WTC11 (cell line): ENCODE data around the gene ZNF683. TPM values are rescaled to one million over a fixed set of nuclear protein-coding genes. Genes with fewer than 3 reads are reported as not detected.

Source experiments
- ATAC-seq: fragments of 200-7000 bp; cut with Tn5 transposase; 2 replicates; pipeline ENCODE4 v1.10.0; 2021; ENCODE audit warnings: mild to moderate bottlenecking, moderate library complexity
- CTCF ChIA-PET: fragments of 300-600 bp; sonication (Branson Sonifier 250); formaldehyde crosslinking; loops from one replicate; lab custom pipeline; 2021; ENCODE audit warnings: antibody characterized with exemption; lab: Charles Lee
- POLR2A ChIA-PET: fragments of 350-600 bp; sonication (Branson Sonifier 250); formaldehyde crosslinking; loops from one replicate; lab custom pipeline; 2021; ENCODE audit warnings: antibody characterized with exemption; lab: Charles Lee
- DNase-seq: peaks from one replicate; pipeline ENCODE4 v3.0.0; 2021; ENCODE audit warnings: low spot score
- H3K27ac Mint-ChIP-seq: 2 replicates; pipeline ENCODE4 v1.8.0; 2021; ENCODE audit warnings: mixed read lengths
- H3K27me3 Mint-ChIP-seq: 2 replicates; pipeline ENCODE4 v1.8.0; 2021; ENCODE audit warnings: low read depth, mild to moderate bottlenecking, moderate library complexity, mixed read lengths
- H3K36me3 Mint-ChIP-seq: 2 replicates; pipeline ENCODE4 v1.8.0; 2021; ENCODE audit warnings: mixed read lengths
- H3K4me1 Mint-ChIP-seq: 2 replicates; pipeline ENCODE4 v1.8.0; 2022; ENCODE audit warnings: mixed read lengths
- H3K4me3 Mint-ChIP-seq: 2 replicates; pipeline ENCODE4 v1.8.0; 2021; ENCODE audit warnings: mild to moderate bottlenecking, moderate library complexity, mixed read lengths
- H3K9me3 Mint-ChIP-seq: 2 replicates; pipeline ENCODE4 v1.8.0; 2021; ENCODE audit warnings: mixed read lengths
- AFF4 ChIP-seq: sonication (generic); formaldehyde crosslinking; IDR thresholded peaks from 2 replicates; pipeline ENCODE4 v1.8.1; 2023; ENCODE audit warnings: mild to moderate bottlenecking, missing genetic modification reagents, borderline replicate concordance
- FOXP1 ChIP-seq: sonication (generic); formaldehyde crosslinking; IDR thresholded peaks from 2 replicates; pipeline ENCODE4 v1.8.0; 2022; ENCODE audit warnings: missing genetic modification reagents, mild to moderate bottlenecking, moderate library complexity, borderline replicate concordance
- GRHL2 ChIP-seq: fragments of 250-450 bp; sonication (Bioruptor Pico); IDR thresholded peaks from 2 replicates; pipeline ENCODE4 v1.8.0; 2022; ENCODE audit warnings: mild to moderate bottlenecking, moderate library complexity; ENCODE audit not compliant: insufficient replicate concordance, severe bottlenecking
- OVOL2 ChIP-seq: fragments of 250-450 bp; sonication (Bioruptor Pico); IDR thresholded peaks from 2 replicates; pipeline ENCODE4 v1.9.0; 2021; ENCODE audit warnings: mild to moderate bottlenecking, borderline replicate concordance
- PRDM15 ChIP-seq: sonication (generic); formaldehyde crosslinking; IDR thresholded peaks from 2 replicates; pipeline ENCODE4 v1.8.0; 2022; ENCODE audit warnings: missing genetic modification reagents
- PREB ChIP-seq: sonication (generic); formaldehyde crosslinking; IDR thresholded peaks from 2 replicates; pipeline ENCODE4 v1.8.1; 2022; ENCODE audit warnings: mild to moderate bottlenecking, missing genetic modification reagents, moderate library complexity, borderline replicate concordance
- PRRX2 ChIP-seq: fragments of 250-450 bp; sonication (Bioruptor Pico); IDR thresholded peaks from 2 replicates; pipeline ENCODE4 v1.8.0; 2021; ENCODE audit warnings: mild to moderate bottlenecking
- RORB ChIP-seq: fragments of 250-450 bp; sonication (Bioruptor Pico); IDR thresholded peaks from 2 replicates; pipeline ENCODE4 v1.9.0; 2021; ENCODE audit warnings: mild to moderate bottlenecking
- USF2 ChIP-seq: sonication (generic); formaldehyde crosslinking; IDR thresholded peaks from 2 replicates; pipeline ENCODE4 v1.8.1; 2023; ENCODE audit warnings: mild to moderate bottlenecking, missing genetic modification reagents, moderate library complexity
- ZNF138 ChIP-seq: sonication (generic); formaldehyde crosslinking; conservative IDR thresholded peaks from 2 replicates; pipeline ENCODE4 v1.8.1; 2022; ENCODE audit warnings: mild to moderate bottlenecking, moderate library complexity, missing genetic modification reagents
- ZNF232 ChIP-seq: sonication (generic); formaldehyde crosslinking; IDR thresholded peaks from 2 replicates; pipeline ENCODE4 v1.8.0; 2022; ENCODE audit warnings: mild to moderate bottlenecking, missing genetic modification reagents
- ZNF263 ChIP-seq: sonication (generic); formaldehyde crosslinking; IDR thresholded peaks from 2 replicates; pipeline ENCODE4 v1.8.1; 2022; ENCODE audit warnings: low read depth, mild to moderate bottlenecking, moderate library complexity, missing genetic modification reagents
- ZNF423 ChIP-seq: fragments of 250-450 bp; sonication (Bioruptor Pico); IDR thresholded peaks from 2 replicates; pipeline ENCODE4 v2.1.2; 2022; ENCODE audit warnings: mild to moderate bottlenecking, moderate library complexity
- total RNA-seq: library from RNA; stranded (reverse); gene quantifications from 3 replicates; pipeline ENCODE4 v1.2.3, GENCODE V29; 2021
- TF ChIP-seq, protein P1 (sequence below): sonication (generic); formaldehyde crosslinking; conservative IDR thresholded peaks from 2 replicates; pipeline ENCODE4 v1.8.1; 2022; ENCODE audit warnings: mild to moderate bottlenecking, missing genetic modification reagents
- TF ChIP-seq, protein P2 (sequence below): sonication (generic); formaldehyde crosslinking; IDR thresholded peaks from 2 replicates; pipeline ENCODE4 v1.8.1; 2022; ENCODE audit warnings: low read depth, missing genetic modification reagents, borderline replicate concordance

Gene ZNF683
- total RNA-seq, 1 experiment from 2014 or later: not detected

DNA sequence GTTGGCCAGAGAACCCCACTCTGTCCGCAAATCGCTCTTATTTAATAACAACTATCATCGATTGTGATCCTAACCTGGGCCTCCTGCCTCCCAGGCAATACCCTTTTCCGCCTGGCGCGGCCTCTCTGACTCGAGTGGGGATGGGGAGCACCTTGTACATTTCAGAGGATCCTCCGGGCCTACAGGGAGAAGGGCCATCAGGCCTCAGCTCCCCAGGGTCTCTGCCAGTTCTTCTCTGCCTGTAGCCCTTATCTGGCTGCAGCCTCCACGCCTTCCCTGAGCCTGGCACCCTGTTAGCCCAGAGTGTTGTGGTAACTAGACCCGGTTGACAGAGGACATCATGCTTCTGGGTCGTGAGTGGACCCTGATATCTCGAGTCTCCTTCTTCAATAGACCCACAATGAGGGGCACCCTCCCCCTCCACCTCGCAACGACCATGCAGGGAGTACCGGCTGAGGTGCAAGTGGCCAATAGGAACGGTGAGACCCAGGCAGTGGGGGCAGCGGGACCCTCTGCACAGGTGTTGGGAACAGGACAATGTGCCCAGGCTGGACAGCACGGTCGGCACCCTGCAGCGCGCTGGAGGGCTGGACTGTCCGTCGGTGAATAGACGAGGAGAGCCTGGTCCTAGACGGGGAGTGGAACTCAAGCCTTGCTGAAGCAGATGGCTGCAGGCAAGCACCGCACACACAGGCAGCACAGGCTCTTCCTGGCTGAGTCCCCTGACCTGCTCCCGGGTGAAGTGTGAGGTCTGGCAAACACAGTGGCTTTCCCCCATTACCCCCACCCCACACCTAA lies 11.5 kb downstream of the ZNF683 start:
- POLR2A ChIA-PET: interaction anchor here (0.9 to 1.1 kb wide), 2 partner anchors 49 to 56 kb away, joined by 3 read pairs; partner anchors contain the start of gene LIN28A
- Mint-ChIP-seq H3K9me3 (no peaks in the 10 kb centered on the region), H3K4me1 (peaks cover 39% of the 10 kb centered on the region), H3K4me3 (peak overlapping the region; percentile 83), H3K36me3 (no peaks in the 10 kb centered on the region), H3K27ac (no peak overlapping the region), H3K27me3 (peaks cover 43% of the 10 kb centered on the region)
- DNase-seq (no peak), ATAC-seq (no peak)
- no peak for TF ChIP-seq ZNF232 (CRISPR knock-in tag)
- TF ChIP-seq PRRX2 (CRISPR knock-in tag): no peak
- no peak for TF ChIP-seq ZNF138 (CRISPR knock-in tag)
- no peak for TF ChIP-seq ZNF423
- TF ChIP-seq USF2 (CRISPR knock-in tag): no peak
- TF ChIP-seq, protein P1, sequence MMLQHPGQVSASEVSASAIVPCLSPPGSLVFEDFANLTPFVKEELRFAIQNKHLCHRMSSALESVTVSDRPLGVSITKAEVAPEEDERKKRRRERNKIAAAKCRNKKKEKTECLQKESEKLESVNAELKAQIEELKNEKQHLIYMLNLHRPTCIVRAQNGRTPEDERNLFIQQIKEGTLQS: no peak
- TF ChIP-seq AFF4 (CRISPR knock-in tag): no peak
- TF ChIP-seq FOXP1: no peak
- TF ChIP-seq OVOL2: no peak
- TF ChIP-seq GRHL2: no peak
- TF ChIP-seq PREB (CRISPR knock-in tag): no peak
- TF ChIP-seq RORB: no peak
- TF ChIP-seq, protein P2, sequence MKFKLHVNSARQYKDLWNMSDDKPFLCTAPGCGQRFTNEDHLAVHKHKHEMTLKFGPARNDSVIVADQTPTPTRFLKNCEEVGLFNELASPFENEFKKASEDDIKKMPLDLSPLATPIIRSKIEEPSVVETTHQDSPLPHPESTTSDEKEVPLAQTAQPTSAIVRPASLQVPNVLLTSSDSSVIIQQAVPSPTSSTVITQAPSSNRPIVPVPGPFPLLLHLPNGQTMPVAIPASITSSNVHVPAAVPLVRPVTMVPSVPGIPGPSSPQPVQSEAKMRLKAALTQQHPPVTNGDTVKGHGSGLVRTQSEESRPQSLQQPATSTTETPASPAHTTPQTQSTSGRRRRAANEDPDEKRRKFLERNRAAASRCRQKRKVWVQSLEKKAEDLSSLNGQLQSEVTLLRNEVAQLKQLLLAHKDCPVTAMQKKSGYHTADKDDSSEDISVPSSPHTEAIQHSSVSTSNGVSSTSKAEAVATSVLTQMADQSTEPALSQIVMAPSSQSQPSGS (CRISPR knock-in tag): no peak
- TF ChIP-seq PRDM15 (CRISPR knock-in tag): no peak
- TF ChIP-seq ZNF263 (CRISPR knock-in tag): no peak; the same call in 1 of the 2 replicates
- CTCF ChIA-PET: interaction anchor here (0.7 to 3.6 kb wide), 14 partner anchors 9 to 184 kb away, joined by 3 to 30 read pairs (median 4); partner anchors contain the start of genes CATSPER4, CEP85, CNKSR1 and LIN28A
